NCI-H1930 (cell line): ENCODE measurements around the gene MALRD1.

ENCODE experiments used
- DNase-seq, 2 experiments: peaks; one replicate each; lab custom pipeline; 2025; lab: John Stamatoyannopoulos, UW

MALRD1 gene

GRCh38 chr10:19577807-19578206 is 529.2 kb downstream of the MALRD1 start:
- no peak for DNase-seq

- DNase-seq = no peak
These were observed 530.0 kb downstream of the MALRD1 start for GRCh38 chr10:19578571-19578970.

GRCh38 chr10:19579761-19580545 is 531.4 kb downstream of the MALRD1 start:
- DNase-seq = no peak

- DNase-seq = no peak
These were observed 532.1 kb downstream of the MALRD1 start for GRCh38 chr10:19580691-19581090.

GRCh38 chr10:19588608-19589007 is 540.0 kb downstream of the MALRD1 start:
- no peak for DNase-seq

- no peak for DNase-seq
These were observed 543.7 kb downstream of the MALRD1 start for GRCh38 chr10:19592276-19592675.

GRCh38 chr10:19595212-19595845 is 546.7 kb downstream of the MALRD1 start:
- no peak for DNase-seq

GRCh38 chr10:19605806-19606205 is 557.2 kb downstream of the MALRD1 start:
- DNase-seq = no peak

- DNase-seq = no peak
These were observed 558.4 kb downstream of the MALRD1 start for GRCh38 chr10:19606968-19607367.

GRCh38 chr10:19611775-19612174 is 563.2 kb downstream of the MALRD1 start:
- no peak for DNase-seq

- no peak for DNase-seq
These were observed 568.4 kb downstream of the MALRD1 start for GRCh38 chr10:19616966-19617365.

- DNase-seq = no peak
These were observed 572.2 kb downstream of the MALRD1 start for GRCh38 chr10:19620811-19621210.

GRCh38 chr10:19623321-19623720 is 574.7 kb downstream of the MALRD1 start:
- no peak for DNase-seq

- DNase-seq = no peak
These were observed 577.6 kb downstream of the MALRD1 start for GRCh38 chr10:19626156-19626555.

GRCh38 chr10:19628767-19629560 is 580.4 kb downstream of the MALRD1 start:
- no peak for DNase-seq

- DNase-seq = no peak
These were observed 581.0 kb downstream of the MALRD1 start for GRCh38 chr10:19629567-19629966.

- DNase-seq = no peak
These were observed 585.6 kb downstream of the MALRD1 start for GRCh38 chr10:19634163-19634562.

- DNase-seq = no peak
These were observed 589.7 kb downstream of the MALRD1 start for GRCh38 chr10:19638182-19638895.

- no peak for DNase-seq
These were observed 590.3 kb downstream of the MALRD1 start for GRCh38 chr10:19638896-19639233.

GRCh38 chr10:19640566-19641263 is 592.1 kb downstream of the MALRD1 start:
- DNase-seq = no peak

GRCh38 chr10:19651549-19651948 is 602.9 kb downstream of the MALRD1 start:
- DNase-seq = no peak

GRCh38 chr10:19652750-19653149 is 604.1 kb downstream of the MALRD1 start:
- DNase-seq = no peak
